HepG2 (cell line): ENCODE data around the gene SKIDA1. TPM values are rescaled to one million over a fixed set of nuclear protein-coding genes. Genes with fewer than 3 reads are reported as not detected.
A peak's percentile ranks its signal among the peaks of the same experiment; 100 is the strongest.

Experiments
- DRAP1 ChIP-seq: IDR thresholded peaks from 2 replicates; pipeline ENCODE4 v1.6.1; 2016; ENCODE audit warnings: missing genetic modification reagents, missing compliant biosample characterization
- EZH2 ChIP-seq: conservative IDR thresholded peaks from 2 replicates; pipeline ENCODE4 v1.6.1; 2012; ENCODE audit warnings: mild to moderate bottlenecking, low read depth, low read length, moderate library complexity
- FOXM1 ChIP-seq: sonication (generic); formaldehyde crosslinking; IDR thresholded peaks from 2 replicates; pipeline ENCODE4 v1.5.0; 2020; ENCODE audit warnings: missing genetic modification reagents
- FOXO4 ChIP-seq: sonication (generic); formaldehyde crosslinking; conservative IDR thresholded peaks from 2 replicates; pipeline ENCODE4 v1.8.1; 2023; ENCODE audit warnings: missing genetic modification reagents
- GATAD1 ChIP-seq: IDR thresholded peaks from 2 replicates; pipeline ENCODE4 v1.6.1; 2016; ENCODE audit warnings: missing genetic modification reagents, missing compliant biosample characterization
- HMGXB4 ChIP-seq, 2 experiments: sonication (generic) in 1 of 2; formaldehyde crosslinking in 1 of 2; IDR thresholded peaks; 2 replicates each; pipeline versions ENCODE4 v1.4.0 to v1.6.1; 2018 to 2020; ENCODE audit warnings: missing genetic modification reagents in 2 of 2, borderline replicate concordance in 1 of 2, low read depth in 1 of 2, mild to moderate bottlenecking in 1 of 2, missing biosample characterization in 1 of 2
- KDM6A ChIP-seq: IDR thresholded peaks from 2 replicates; pipeline ENCODE4 v1.6.1; 2016; ENCODE audit warnings: low read depth
- KLF12 ChIP-seq: sonication (generic); formaldehyde crosslinking; IDR thresholded peaks from 2 replicates; pipeline ENCODE4 v1.4.0; 2020; ENCODE audit warnings: missing genetic modification reagents, borderline replicate concordance
- MEF2D ChIP-seq: sonication (generic); formaldehyde crosslinking; IDR thresholded peaks from 2 replicates; pipeline ENCODE4 v1.5.1; 2020; ENCODE audit warnings: mild to moderate bottlenecking, missing genetic modification reagents
- MTF1 ChIP-seq: sonication (generic); formaldehyde crosslinking; IDR thresholded peaks from 2 replicates; pipeline ENCODE4 v1.5.0; 2020; ENCODE audit warnings: missing genetic modification reagents
- MZF1 ChIP-seq: sonication (generic); formaldehyde crosslinking; IDR thresholded peaks from 2 replicates; pipeline ENCODE4 v1.8.1; 2023; ENCODE audit warnings: mild to moderate bottlenecking, missing genetic modification reagents, borderline replicate concordance
- NBN ChIP-seq: fragments of 450-650 bp; conservative IDR thresholded peaks from 2 replicates; pipeline ENCODE4 v1.6.1; 2017
- NFIB ChIP-seq: sonication (generic); formaldehyde crosslinking; IDR thresholded peaks from 2 replicates; pipeline ENCODE4 v1.9.0; 2021; ENCODE audit warnings: missing genetic modification reagents, mild to moderate bottlenecking, borderline replicate concordance
- POGK ChIP-seq: sonication (generic); formaldehyde crosslinking; conservative IDR thresholded peaks from 2 replicates; pipeline ENCODE4 v1.8.0; 2022; ENCODE audit warnings: mild to moderate bottlenecking, moderate library complexity, missing genetic modification reagents
- RELA ChIP-seq: sonication (generic); formaldehyde crosslinking; IDR thresholded peaks from 2 replicates; pipeline ENCODE4 v1.4.0; 2020; ENCODE audit warnings: missing genetic modification reagents
- ZBTB21 ChIP-seq: sonication (generic); formaldehyde crosslinking; IDR thresholded peaks from 2 replicates; pipeline ENCODE4 v1.4.0; 2020; ENCODE audit warnings: missing genetic modification reagents
- ZNF263 ChIP-seq: sonication (generic); formaldehyde crosslinking; IDR thresholded peaks from 2 replicates; pipeline ENCODE4 v1.4.0; 2020; ENCODE audit warnings: missing genetic modification reagents
- ZNF446 ChIP-seq: sonication (generic); formaldehyde crosslinking; IDR thresholded peaks from 2 replicates; pipeline ENCODE4 v1.5.0; 2020; ENCODE audit warnings: mild to moderate bottlenecking, missing genetic modification reagents
- ZNF451 ChIP-seq: sonication (generic); formaldehyde crosslinking; IDR thresholded peaks from 2 replicates; pipeline ENCODE4 v1.5.0; 2020; ENCODE audit warnings: mild to moderate bottlenecking, missing genetic modification reagents
- ZNF564 ChIP-seq: sonication (generic); formaldehyde crosslinking; IDR thresholded peaks from 2 replicates; pipeline ENCODE4 v1.8.1; 2023; ENCODE audit warnings: mild to moderate bottlenecking, missing genetic modification reagents
- ZNF891 ChIP-seq: sonication (generic); formaldehyde crosslinking; IDR thresholded peaks from 2 replicates; pipeline ENCODE4 v1.5.0; 2020; ENCODE audit warnings: mild to moderate bottlenecking, missing genetic modification reagents
- polyA plus RNA-seq, 8 experiments: library from polyadenylated mRNA; depleted of rRNA in 3 of 8; stranded (reverse) in 7 of 8; unstranded in 1 of 8; fragments of >200 nt; fragmentation: Illumina TruSeq in 4 of 8; extraction: Trizol in 4 of 8; gene quantifications; 2 replicates each; pipeline versions ENCODE4 v1.2.1 to v1.2.3, GENCODE V29; 2011 to 2016; ENCODE audit warnings: low read depth in 4 of 8, missing spikeins in 1 of 8, mixed read lengths in 1 of 8; ENCODE audit not compliant: insufficient read depth in 1 of 8
- total RNA-seq, 5 experiments: library from RNA; depleted of rRNA; stranded (reverse); fragments of >200 nt; fragmentation: Illumina TruSeq; extraction: Trizol; gene quantifications; 2 replicates each; pipeline ENCODE4 v1.2.3, GENCODE V29; 2016; ENCODE audit warnings: low read depth in 1 of 5
- TF ChIP-seq, protein P1 (sequence below): sonication (generic); formaldehyde crosslinking; IDR thresholded peaks from 2 replicates; pipeline ENCODE4 v1.8.0; 2022; ENCODE audit warnings: missing genetic modification reagents, mild to moderate bottlenecking, moderate library complexity, borderline replicate concordance

SKIDA1 gene
- total and polyA plus RNA-seq, 2 of the 13 experiments (the other 11 are each of a cell fraction or from before 2014, with no cell fraction given): 0.73 to 1.5 TPM

DNA sequence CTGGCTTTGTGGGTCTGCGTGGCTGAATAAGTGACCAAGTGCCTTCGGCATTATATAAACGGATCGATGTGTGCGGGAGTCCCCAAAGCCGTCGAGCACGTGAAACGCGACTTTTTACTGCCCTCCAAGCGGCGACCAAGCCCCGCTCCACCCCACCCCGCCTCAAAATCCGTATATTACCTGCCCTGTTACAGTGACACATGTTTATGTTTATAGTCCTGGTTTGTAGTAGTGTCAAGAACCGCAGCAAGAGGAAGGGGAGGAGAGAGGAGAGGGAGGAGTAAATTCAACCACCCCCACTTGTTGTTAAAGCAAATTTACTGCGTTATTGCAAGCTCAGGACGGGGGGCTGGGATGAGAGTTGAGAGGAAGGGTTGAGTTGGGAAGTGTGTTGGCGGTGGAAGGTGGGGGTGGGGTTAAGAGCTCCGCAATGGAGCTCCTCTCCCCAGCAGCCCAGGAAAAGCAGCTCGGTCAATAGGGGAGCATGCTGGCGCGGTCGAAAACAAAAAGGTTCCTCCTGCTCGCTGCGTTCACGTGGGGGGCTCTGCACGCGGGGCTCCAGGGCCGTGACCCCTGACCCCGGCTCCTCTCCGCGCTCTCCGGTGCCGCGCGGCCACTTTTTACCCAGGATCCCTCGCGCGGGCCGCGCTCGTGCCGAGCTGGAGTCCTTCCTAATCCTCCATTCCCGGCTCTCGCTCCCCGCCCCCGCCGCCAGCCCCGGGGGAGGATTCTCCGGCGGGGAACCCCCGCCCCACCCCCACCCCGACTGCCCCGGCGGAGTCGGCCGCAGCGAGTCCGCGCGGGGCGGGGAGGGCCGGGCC is at the start of gene SKIDA1 (continued):
- TF ChIP-seq POGK (CRISPR knock-in tag) (peak; percentile 65), ZNF446 (peak; percentile 19; the same call in 1 of the 2 replicates), ZNF263 (CRISPR knock-in tag) (0 out of 2 replicates have a peak, but pooled peaks have one; percentile 30), HMGXB4 (CRISPR knock-in tag; IDR thresholded peaks at IDR 0.05; ENCODE audit: borderline replicate concordance in 1 of 2, low read depth in 1 of 2) (peak; percentile 26 to 61; a peak in 2 of 4 replicates), DRAP1 (CRISPR knock-in tag) (peak; percentile 54), MTF1 (no peak), GATAD1 (CRISPR knock-in tag) (0 out of 2 replicates have a peak, but pooled peaks have one; percentile 16), ZNF891 (CRISPR knock-in tag) (no peak; the same call in none of the 2 replicates), EZH2 (no peak), ZBTB21 (CRISPR knock-in tag) (0 out of 2 replicates have a peak, but pooled peaks have one; percentile 13), MEF2D (CRISPR knock-in tag) (peak; percentile 54; the same call in 1 of the 2 replicates), FOXM1 (CRISPR knock-in tag) (no peak), NBN (0 out of 2 replicates have a peak, but pooled peaks have one; percentile 50), KLF12 (CRISPR knock-in tag) (peak; percentile 36; the same call in 1 of the 2 replicates), NFIB (no peak), KDM6A (CRISPR knock-in tag) (peak; percentile 18; the same call in 1 of the 2 replicates), ZNF564 (CRISPR knock-in tag) (peak; percentile 84), FOXO4 (CRISPR knock-in tag) (0 out of 2 replicates have a peak, but pooled peaks have one; percentile 92), ZNF451 (peak; percentile 75; the same call in 1 of the 2 replicates), MZF1 (CRISPR knock-in tag) (no peak), RELA (peak; percentile 89)
- TF ChIP-seq, protein P1, sequence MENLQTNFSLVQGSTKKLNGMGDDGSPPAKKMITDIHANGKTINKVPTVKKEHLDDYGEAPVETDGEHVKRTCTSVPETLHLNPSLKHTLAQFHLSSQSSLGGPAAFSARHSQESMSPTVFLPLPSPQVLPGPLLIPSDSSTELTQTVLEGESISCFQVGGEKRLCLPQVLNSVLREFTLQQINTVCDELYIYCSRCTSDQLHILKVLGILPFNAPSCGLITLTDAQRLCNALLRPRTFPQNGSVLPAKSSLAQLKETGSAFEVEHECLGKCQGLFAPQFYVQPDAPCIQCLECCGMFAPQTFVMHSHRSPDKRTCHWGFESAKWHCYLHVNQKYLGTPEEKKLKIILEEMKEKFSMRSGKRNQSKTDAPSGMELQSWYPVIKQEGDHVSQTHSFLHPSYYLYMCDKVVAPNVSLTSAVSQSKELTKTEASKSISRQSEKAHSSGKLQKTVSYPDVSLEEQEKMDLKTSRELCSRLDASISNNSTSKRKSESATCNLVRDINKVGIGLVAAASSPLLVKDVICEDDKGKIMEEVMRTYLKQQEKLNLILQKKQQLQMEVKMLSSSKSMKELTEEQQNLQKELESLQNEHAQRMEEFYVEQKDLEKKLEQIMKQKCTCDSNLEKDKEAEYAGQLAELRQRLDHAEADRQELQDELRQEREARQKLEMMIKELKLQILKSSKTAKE (CRISPR knock-in tag): peak; percentile 67; the same call in 1 of the 2 replicates
